Activated CD4-positive, CD25-positive, alpha-beta regulatory T cell treated with anti-CD3 and anti-CD28 coated beads, Interleukin-2, amount 50 U/mL, for 24 hours (primary cell): ENCODE data around the gene VPS4B.
A peak's percentile ranks its signal among the peaks of the same experiment; 100 is the strongest.
"Not testable (repeated sequence)": the region's sequence is repeated elsewhere in the genome, so short reads cannot be mapped to it uniquely, and the experiment has no call there.

Source experiments
- ATAC-seq, 2 donors: fragments of 150-1000 bp; cut with Tn5 transposase; one replicate each; pipeline ENCODE4 v1.10.0; 2021; ENCODE audit warnings: mild to moderate bottlenecking in 1 of 2, moderate library complexity in 1 of 2

Gene VPS4B

DNA sequence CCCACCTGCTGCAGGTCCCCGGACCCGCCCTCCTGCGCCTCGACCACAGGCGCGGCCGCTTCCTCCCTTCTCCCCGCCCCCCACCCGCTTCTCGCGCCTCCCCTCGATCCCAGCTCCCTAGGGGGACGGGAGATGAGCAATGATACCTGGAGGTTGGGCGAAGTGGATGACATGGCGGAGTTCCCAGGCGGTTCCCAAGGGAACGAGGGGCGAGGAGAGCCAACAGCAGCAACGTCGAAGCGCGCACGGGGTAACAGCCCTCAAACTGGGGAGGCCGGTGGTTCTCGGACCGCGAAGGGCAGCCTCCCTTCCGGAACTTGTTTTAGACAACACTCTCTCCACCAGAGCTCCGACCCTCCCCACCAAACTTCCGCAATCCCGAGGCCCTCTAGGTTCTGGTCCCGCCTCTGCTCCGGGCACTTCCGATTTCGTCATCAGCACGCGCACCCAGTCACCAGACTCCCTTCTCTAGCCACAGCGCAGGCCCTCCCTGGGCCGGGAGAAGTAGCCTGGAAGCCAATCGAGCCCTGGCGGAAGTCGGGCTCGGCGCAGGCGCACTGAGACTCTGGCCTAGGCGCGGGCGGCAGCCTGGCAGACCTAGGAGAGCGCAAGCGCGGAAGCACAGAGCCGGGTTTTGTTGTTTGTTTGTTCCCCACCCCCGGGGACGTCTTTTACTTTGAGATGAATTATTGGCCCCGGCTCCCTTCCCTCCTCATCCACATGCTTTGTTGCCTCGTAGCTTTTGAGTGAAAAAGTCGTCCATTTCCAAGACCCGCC is at the start of gene VPS4B:
Gene VPS4B (minus strand): TSS at position 390 of the 777 bp plus-strand sequence. CDS start 217 bp downstream, at position 173.
- ATAC-seq: peak; percentile 98 to 99

DNA sequence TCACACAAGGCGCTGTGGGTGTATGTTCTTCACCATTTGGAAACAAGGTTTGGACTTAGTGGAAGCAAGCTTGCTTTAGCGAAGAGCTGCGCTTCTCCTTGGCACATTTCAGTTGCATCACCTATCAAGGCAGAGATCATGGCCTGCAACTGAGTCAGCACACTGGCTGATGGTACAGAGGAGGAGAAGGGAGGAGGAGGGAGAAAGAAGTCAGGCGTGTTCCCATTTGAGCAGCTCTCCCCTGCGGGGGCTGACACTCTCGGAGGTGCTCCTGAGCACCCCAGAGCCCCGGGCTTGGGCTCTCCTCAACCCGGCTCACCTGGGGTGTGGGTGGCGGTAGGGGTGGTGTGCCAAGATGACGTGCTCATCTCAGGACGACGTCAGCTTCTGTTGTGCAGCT is 48.5 kb upstream of the VPS4B start:
- ATAC-seq: no peak

DNA sequence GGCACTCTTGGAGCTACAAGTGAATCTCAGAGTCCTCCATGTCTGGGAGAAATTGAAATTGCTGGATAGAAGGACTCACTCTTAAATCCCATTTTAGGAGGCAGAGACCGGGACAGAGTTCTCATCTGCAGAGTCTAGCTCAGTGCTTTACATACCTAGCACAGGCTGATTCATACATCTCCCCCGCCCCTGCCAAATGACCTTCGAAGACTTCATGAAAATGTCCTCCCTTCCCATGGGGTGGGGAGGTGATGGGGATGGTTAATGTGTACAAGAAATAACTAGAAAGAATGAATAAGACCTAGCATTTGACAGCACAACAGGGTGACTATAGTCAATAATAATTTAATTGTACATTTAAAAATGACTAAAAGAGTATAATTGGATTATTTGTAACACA is 46.3 kb upstream of the VPS4B start:
- no peak for ATAC-seq

DNA sequence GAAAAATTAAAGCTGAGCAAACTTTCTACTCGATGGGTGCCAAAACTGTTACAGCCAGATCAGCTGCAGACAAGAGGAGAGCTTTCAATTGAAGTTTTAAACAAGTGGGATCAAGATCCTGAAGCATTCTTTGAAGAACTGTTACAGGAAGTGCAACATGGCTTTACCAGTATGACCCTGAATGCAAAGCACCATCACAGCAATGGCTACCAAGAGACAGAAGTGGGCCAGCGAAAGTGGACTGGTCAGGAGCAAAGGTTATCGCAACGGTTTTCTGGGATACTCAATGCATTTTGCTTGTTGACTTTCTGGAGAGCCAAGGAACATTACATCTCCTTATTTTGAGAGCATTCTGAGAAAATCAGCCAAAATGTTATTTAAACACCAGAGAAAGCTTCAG is 45.4 kb upstream of the VPS4B start:
- no peak for ATAC-seq

DNA sequence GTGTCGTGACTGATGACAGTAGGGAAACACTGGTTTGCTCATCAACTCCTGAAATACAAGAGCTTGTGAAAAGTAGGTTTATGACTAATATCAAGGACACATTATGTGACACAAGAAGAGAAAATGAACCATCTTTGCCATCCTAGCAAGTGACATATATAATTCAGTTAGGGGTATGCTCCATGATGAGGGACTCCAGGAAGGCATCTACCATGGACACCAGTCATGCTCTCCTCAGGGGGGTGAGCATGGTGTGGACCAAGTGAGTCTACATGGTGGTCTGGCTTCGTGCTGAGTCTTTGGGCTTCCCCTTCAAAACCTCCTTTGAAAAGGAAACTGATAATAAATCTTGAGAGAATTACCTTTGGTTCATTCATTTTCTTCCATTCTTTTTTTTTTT is 42.8 kb upstream of the VPS4B start:
- peak; percentile 28 to 49 for ATAC-seq

DNA sequence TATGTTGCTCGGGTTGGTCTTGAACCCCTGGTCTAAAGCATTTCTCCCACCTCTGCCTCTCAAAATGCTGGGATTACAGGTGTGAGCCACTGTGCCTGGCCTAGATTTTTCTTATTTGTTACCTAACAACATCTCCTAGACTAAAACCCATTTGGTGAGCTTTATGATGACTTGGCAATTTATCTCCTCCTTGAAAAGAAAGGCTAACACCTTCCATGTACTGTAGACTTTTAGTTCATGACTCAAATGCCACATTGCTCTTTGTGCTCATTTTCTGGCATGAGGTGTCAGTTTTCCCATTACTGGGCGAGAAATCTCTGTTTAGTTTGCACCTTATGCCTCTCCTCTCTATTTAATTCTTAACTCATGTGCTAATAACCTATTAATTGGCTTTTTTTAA is 42.2 kb upstream of the VPS4B start:
- no peak for ATAC-seq

DNA sequence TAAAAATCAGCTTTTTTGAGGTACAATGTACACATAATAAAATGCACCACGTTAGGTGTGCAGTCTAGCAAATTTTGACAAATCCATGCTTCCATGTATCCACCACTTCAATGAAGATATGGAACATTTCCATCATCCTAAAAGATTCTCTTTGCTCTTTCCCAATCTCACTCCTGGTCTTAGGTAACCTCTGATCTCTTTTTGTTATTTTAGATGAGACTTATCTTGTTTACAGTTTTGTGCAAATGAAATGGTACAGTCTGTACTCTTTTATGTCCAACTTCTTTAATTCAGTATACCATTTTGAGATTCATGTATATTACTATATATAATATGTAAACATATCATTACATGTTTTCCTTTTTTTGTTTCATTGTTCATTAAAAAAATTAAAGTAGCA is 38.1 kb upstream of the VPS4B start:
- ATAC-seq: no peak

DNA sequence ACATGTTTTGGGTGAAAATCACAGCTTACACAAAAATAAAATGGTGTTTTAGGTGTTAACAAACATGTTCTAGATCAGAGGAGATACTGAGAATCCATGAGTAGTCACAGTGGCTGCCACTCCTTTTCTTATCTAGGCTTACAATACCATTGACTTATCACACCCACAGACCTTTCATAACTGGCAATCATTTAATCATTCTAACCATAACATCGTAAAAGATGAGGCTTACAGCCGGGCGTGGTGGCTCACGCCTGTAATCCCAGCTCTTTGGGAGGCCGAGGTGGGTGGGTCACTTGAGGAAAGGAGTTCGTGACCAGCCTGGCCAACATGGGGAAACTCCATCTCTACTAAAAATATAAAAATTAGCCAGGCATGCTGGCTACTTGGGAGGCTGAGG is 35.7 kb upstream of the VPS4B start:
- ATAC-seq: no peak

DNA sequence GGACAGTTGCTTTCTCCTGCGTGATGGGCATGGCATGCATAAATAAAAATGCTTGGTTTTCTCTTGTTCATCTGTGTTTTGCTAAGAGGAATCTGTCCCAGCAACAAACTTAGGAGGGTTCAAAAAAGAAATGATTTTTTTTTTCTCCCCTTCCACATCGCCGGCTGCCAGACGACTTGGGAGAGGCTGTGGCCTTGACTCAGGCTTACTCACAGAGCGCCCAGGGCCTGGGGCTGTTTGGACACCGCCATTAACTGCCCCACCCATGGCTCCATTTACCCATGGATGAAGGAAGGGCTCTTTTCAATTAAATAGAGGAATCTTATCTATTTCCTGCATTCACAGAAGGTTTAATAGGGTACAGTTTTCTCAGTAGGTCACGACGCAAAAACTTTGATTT is 32.2 kb upstream of the VPS4B start:
- ATAC-seq: no peak

DNA sequence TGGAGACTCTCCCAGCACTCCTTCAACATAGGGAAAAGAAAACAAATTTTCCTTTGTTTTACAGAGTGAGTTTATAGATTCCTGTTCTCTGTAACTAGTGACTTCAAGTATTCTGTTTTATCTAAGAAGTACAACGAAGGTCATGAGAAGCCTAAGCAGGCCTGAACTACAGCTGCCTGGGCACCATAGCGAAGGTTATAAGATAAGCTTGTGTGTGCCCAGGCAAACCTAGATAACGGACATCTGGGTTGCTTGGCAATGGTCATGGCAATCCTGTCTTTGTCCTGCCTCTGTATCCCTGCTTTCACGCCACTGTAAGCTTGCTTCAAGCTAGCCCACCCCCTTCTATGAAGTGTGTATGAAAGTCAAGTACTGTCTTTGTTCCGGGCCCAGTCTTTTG is 30.5 kb upstream of the VPS4B start:
- ATAC-seq: not testable (repeated sequence)

DNA sequence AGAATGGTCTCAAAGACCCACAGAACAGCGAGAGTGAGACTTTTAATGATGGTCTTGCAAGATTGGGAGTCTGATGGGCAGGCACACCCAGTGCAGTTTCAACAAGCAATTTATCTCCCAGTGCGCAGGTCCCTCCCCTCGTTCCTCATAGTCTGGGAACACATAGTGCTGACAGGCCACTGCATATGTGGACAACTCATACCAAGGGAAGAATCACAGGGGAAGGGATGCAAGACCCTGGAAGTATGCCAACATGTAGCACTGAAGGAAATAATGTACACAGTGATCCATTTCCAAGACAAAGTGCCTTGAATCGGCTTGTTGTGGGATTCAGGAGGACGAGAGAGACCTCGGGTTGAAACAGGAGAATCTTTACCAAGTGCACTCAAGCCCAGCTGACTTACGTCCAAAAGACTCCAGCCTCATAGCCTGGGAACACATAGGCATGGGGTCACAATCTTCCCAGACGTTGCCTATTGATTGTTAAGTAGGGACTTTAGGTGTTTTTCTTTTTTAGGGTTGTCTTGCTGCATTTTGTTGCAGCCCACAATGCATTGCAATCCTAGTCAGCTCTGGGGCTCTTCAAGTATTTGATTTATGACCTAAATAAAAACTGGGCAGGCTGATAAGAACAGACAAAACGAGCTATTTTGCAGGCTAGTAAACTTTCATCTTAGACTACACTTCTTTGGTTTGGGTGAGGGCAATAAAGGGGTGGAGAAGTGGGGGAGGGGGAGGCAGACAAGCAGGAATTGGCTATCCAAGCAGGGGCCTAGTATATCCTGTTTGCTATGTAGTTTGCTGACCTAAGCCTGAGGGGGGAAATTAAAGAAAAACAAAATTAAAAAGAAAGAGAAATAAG is 29.8 kb upstream of the VPS4B start:
- ATAC-seq: no peak

DNA sequence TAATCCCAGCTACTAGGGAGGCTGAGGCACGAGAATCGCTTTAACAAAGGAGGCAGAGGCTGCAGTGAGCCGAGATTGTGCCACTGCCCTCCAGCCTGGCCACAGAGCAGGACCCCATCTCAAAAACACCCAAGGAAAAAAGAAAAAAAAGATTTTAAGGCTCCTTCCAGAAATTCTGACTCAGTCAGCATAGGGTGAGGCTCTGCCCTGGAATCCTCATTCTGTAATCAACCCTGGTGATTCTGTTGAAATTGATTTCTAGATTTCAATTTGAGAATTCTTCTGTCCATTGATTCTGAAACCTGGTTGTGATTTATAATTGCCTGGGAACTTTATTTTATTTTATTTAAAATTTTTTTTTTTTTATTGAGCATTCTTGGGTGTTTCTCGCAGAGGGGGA is 27.1 kb upstream of the VPS4B start:
- no peak for ATAC-seq

DNA sequence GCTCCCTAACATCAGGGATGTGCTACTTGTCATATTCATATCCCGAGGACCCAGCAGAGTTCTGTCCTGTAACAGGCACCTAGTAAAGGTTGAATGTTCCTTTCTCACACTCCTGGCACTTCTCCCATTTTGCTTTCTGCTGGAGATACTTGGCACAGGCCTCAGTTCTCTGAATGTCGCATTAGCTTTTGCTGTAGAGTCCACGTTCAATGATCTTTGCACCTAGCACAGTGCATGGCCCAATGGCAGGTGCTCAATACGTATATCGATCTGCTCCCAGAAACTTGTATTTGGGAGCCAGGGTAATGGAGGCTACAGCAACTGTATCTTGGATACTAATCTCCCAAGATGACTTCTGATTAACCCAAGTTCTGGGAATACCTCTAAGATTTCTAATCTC is 24.8 kb upstream of the VPS4B start:
- ATAC-seq: no peak

DNA sequence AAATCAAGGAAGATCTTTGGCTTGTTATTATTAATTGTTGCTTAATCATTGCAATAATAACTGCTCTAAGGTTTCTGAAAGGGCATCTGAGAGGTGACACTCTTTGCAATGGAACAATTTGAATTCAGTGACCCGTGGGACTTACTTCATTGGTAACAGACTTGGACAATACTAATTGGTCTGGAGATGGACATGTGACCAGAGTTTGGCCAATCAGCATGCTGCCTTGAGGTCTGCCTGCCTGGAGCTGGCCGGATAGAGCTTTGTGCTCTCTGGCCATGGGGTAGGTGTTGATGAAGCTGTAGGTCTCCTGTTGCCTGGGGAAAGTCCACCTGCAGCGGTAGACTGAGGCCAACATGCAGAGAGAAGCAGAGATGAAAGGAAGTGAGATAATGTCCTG is 24.0 kb upstream of the VPS4B start:
- ATAC-seq: no peak

DNA sequence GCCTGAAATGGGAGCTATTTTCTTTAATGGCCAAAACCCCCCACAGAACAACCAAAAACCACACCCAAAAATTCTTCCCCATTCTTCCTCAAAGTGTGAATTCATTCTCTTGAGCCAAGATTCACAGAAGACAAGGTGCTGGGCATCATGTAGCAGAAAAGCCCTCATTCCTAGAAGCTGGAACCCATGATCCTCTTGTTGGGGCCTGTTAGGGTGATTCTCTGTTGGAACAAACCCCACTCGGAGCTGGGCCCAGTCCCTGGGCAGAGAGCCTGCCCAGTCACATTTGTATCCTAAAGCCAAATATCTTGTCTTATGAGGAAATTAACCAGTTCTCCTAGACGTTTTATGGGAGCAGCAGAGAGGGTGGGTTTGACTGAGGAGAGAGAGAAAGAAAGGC is 22.8 kb upstream of the VPS4B start:
- no peak for ATAC-seq

DNA sequence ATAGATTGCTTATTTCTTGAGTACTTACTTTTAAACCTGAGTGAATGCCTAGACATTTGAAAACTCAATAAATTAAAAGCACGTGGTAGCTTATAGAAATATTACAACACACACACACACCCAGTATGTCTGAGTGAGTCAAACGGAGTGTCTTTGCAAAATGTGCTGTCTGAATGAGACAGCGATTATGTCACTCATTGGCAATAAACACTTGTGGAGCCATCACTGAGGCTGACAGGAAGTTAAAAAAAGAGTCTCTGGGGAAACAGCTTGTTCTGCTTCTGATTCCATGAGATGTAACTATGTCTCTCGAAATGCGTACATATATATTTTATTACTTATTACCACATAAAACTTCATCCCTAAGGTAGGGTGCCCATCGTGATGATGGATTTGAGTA is 22.3 kb upstream of the VPS4B start:
- ATAC-seq: peak in 1 of 2 donors; percentile 41

DNA sequence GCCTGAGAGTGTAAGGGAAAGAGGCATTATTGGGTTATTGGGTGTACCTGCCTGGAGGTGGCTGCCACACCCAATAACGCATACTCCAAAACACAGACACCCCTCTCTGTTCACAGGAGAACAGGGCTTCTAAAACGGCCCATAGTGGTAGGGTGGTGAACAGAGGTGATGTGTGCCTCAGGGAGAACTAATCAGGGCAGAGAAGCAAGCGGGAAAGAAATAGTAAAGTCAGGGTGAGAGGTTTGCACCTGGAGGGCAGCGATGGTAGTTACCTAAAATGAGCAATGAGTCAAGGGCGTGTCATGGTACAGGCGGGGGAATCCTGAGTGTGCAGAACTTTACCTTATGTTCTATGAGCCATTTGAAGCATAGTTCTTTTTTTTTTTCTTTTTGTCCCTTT is 21.6 kb upstream of the VPS4B start:
- peak in 1 of 2 donors; percentile 47 for ATAC-seq

DNA sequence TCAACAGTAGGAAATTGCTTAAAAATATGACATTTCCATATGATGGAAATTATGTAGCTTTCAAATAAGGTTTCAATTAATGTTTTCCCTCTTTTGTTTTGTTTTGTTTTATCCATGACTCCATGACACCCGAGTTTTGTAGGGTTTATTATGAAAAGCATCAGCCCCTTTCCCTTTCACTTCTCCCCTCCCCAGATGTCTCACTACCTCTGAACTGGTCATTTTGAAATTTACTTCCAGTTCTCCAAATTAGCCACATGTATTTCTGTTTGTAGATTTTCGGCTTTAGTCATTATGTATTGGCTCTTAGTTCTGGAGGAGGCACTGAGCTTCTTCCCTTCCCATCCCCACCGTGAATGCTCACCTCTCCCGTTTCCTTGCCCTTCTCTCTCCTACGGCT is 18.6 kb upstream of the VPS4B start:
- no peak for ATAC-seq

DNA sequence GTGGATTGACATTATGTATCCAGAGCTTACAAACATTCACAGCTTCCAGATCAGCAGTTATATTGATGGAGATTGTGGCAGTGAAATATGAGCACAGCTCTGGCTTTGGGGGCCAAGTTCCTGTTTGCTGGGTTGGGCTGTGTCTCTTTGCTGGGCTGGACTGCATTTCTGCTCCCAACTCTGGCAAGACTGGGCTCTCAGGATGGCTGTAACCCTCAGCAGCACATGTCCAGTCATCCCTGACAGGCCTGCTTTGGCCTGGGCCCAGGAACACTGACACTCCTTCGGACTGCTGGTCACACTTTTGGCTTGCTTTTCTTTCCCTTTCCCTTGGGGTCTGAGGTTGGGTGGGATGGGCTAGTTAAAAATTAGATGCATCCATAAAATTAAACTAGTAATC is 17.9 kb upstream of the VPS4B start:
- no peak for ATAC-seq

DNA sequence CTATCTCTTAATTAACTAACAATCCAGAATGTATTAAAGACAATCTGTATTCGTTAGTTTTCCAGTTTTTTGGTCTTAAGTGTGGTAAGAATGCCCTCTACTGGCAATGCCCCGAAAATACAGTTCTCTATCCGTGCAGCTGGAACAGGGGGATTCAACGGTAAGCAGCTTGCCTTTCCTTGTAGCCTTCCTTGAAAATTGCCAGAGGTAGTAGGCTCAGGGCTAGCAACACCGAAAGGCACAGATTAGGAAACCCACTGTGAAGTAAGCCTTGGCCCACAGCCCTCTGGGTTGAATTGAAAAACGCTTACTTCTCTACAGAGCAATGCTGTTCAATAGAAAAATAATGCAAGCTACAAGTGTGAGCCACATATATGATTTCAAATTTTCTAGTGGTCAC is 17.1 kb upstream of the VPS4B start:
- ATAC-seq: peak; percentile 38 to 44

DNA sequence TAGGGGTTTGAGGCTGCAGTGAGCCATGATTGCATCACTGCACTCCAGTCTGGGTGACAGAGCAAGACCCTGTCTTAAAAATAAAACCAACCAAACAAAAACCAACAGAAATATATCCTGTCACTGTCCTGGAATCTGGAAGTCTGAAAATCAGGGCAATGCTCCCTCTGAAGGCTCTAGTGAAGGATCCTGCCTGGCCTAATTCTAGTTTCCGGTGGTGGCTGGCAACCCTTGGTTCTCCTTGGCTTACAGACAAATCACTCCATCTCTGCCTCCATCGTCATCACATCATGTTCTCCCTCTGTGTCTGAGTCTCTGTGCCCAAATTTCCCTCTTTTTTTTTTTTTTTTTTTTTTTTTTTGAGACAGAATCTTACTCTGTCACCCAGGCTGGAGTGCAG is 15.9 kb upstream of the VPS4B start:
- ATAC-seq: no peak

DNA sequence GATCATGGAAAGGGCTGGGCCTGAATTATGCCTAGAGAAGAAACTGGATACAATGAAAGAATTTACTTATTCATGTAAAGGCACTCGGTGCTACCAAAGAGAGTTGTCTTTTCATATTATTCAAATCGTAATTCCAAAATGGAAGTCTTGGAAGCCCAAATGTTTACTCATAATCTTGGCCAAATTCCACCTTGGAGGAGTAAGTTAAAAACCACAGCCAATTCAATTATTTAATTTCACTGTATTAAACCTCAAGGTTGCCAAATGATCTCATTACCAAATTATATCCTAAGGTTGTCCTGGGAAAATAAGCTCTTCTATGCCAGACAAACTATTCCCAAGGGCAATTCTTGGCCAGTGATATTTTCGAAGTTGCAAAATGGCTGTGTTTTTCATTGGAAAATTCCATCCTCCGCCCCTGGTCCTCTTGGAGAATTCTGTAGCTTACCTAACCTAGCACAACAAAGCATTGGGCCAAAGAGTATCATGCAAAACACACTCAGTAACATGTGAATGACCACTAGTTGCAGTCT is 11.1 kb upstream of the VPS4B start:
- no peak for ATAC-seq

DNA sequence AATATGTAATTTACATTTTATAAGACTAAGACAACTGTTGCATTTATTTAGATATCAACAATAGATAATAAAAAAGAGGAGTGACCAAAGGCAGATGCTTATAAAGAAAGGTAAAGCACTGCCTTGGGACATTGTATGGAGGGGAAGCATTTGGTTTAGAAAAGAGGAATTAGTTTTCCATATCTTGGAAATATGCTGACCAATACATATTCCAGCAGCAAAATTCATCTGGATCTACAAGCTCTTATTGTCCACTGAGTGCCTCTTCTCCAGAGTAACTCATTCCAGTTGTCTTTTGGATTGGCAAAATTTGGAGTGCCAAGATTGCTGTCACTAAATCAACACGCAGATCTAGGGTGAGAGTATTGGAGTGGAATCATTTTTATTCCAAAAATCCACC is 8.9 kb upstream of the VPS4B start:
- ATAC-seq: no peak

DNA sequence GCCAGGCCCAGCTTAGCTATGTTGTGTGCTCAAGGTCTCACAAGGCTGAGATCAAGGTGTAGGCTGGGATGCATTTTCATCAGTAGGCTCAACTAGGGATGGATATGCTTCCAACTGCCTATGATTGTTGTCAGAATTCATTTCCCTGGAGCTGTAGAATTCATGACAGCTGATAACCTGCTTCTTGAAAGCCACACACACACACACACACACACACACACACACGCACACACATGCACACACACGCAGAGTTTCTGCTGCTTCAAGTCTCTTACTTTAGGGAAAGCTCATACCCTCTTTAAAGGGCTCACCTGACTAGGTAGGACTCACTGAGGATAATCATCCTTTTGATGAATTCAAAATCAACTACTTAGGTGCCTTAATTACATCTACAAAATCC is 8.2 kb upstream of the VPS4B start:
- no peak for ATAC-seq
